Measurements from ENCODE around the gene MTR. TPM values are rescaled to one million over a fixed set of nuclear protein-coding genes. Genes with fewer than 3 reads are reported as not detected.

MTR gene
- total RNA-seq, 1 experiment from 2014 or later: 27.5 TPM

DNA sequence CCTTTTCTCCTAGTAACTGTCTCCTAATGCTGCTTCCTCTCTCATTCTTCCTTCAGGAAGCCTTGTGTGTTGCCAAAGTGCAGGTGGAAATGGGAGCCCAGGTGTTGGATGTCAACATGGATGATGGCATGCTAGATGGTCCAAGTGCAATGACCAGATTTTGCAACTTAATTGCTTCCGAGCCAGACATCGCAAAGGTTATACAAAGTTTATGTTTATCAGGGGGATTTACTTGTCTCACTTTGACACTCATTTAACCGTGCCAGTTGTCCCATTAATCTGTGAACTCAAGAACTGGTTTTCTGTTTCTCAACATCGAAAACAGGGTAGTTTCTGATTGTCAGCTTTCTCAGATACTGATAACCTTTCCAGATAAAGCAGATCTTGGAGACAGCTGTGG is 40.4 kb downstream of the MTR start:
- H3K36me3 Mint-ChIP-seq: peaks cover 44% of the 10 kb centered on the region
- no peak overlapping the region for H3K27ac Mint-ChIP-seq
- H3K9me3 Mint-ChIP-seq: no peaks in the 10 kb centered on the region
- H3K4me3 Mint-ChIP-seq: no peak overlapping the region
- ChIA-PET CTCF (no interaction called here), POLR2A (no interaction called here)
- no peak for DNase-seq (ENCODE audit: low spot score)
- no peak for ATAC-seq
- TF ChIP-seq ZNF396 (CRISPR knock-in tag; IDR thresholded peaks at IDR 0.05; ENCODE audit: borderline replicate concordance): no peak
- H3K4me1 Mint-ChIP-seq: no peaks in the 10 kb centered on the region
- no peaks in the 10 kb centered on the region for H3K27me3 Mint-ChIP-seq (ENCODE audit: low read depth)

- ATAC-seq: no peak
- TF ChIP-seq, protein P1, sequence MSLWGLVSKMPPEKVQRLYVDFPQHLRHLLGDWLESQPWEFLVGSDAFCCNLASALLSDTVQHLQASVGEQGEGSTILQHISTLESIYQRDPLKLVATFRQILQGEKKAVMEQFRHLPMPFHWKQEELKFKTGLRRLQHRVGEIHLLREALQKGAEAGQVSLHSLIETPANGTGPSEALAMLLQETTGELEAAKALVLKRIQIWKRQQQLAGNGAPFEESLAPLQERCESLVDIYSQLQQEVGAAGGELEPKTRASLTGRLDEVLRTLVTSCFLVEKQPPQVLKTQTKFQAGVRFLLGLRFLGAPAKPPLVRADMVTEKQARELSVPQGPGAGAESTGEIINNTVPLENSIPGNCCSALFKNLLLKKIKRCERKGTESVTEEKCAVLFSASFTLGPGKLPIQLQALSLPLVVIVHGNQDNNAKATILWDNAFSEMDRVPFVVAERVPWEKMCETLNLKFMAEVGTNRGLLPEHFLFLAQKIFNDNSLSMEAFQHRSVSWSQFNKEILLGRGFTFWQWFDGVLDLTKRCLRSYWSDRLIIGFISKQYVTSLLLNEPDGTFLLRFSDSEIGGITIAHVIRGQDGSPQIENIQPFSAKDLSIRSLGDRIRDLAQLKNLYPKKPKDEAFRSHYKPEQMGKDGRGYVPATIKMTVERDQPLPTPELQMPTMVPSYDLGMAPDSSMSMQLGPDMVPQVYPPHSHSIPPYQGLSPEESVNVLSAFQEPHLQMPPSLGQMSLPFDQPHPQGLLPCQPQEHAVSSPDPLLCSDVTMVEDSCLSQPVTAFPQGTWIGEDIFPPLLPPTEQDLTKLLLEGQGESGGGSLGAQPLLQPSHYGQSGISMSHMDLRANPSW (CRISPR knock-in tag; conservative IDR thresholded peaks at IDR 0.05; ENCODE audit: low read depth): no peak
- no peak for TF ChIP-seq ERG (CRISPR knock-in tag; IDR thresholded peaks at IDR 0.05)
- TF ChIP-seq FOXP4 (CRISPR knock-in tag; IDR thresholded peaks at IDR 0.05): no peak
- no peak for TF ChIP-seq TP53 (CRISPR knock-in tag; IDR thresholded peaks at IDR 0.05)
- TF ChIP-seq, protein P2, sequence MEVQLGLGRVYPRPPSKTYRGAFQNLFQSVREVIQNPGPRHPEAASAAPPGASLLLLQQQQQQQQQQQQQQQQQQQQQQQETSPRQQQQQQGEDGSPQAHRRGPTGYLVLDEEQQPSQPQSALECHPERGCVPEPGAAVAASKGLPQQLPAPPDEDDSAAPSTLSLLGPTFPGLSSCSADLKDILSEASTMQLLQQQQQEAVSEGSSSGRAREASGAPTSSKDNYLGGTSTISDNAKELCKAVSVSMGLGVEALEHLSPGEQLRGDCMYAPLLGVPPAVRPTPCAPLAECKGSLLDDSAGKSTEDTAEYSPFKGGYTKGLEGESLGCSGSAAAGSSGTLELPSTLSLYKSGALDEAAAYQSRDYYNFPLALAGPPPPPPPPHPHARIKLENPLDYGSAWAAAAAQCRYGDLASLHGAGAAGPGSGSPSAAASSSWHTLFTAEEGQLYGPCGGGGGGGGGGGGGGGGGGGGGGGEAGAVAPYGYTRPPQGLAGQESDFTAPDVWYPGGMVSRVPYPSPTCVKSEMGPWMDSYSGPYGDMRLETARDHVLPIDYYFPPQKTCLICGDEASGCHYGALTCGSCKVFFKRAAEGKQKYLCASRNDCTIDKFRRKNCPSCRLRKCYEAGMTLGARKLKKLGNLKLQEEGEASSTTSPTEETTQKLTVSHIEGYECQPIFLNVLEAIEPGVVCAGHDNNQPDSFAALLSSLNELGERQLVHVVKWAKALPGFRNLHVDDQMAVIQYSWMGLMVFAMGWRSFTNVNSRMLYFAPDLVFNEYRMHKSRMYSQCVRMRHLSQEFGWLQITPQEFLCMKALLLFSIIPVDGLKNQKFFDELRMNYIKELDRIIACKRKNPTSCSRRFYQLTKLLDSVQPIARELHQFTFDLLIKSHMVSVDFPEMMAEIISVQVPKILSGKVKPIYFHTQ (CRISPR knock-in tag; IDR thresholded peaks at IDR 0.05): no peak
- no peak for TF ChIP-seq ZNF512 (CRISPR knock-in tag; IDR thresholded peaks at IDR 0.05; ENCODE audit: borderline replicate concordance)
- TF ChIP-seq ZNF423 (CRISPR knock-in tag; IDR thresholded peaks at IDR 0.05): no peak
- no peak for TF ChIP-seq ZBTB21 (CRISPR knock-in tag; IDR thresholded peaks at IDR 0.05; ENCODE audit: borderline replicate concordance)
- TF ChIP-seq ZNF219 (CRISPR knock-in tag; IDR thresholded peaks at IDR 0.05; ENCODE audit: borderline replicate concordance): no peak
- no peak for TF ChIP-seq JAZF1 (CRISPR knock-in tag; IDR thresholded peaks at IDR 0.05)
- no peak for TF ChIP-seq USF1 (CRISPR knock-in tag; IDR thresholded peaks at IDR 0.05)
- no peak for TF ChIP-seq PRDM15 (CRISPR knock-in tag; IDR thresholded peaks at IDR 0.05)
- POLR2A ChIA-PET: no interaction called here
- H3K27me3 Mint-ChIP-seq (ENCODE audit: low read depth): no peaks in the 10 kb centered on the region
- H3K27ac Mint-ChIP-seq: no peak overlapping the region
- H3K9me3 Mint-ChIP-seq: no peaks in the 10 kb centered on the region
- no peaks in the 10 kb centered on the region for H3K4me1 Mint-ChIP-seq
- no peak overlapping the region for H3K4me3 Mint-ChIP-seq
- no peak for DNase-seq (ENCODE audit: low spot score)
- peaks cover 44% of the 10 kb centered on the region for H3K36me3 Mint-ChIP-seq
- CTCF ChIA-PET: no interaction called here
Observed at GRCh38 chr1:236836157-236836556, 41.1 kb downstream of the MTR start.

All from WTC11 (cell line).